ENCODE measurements around the gene ANKRD11. TPM values are rescaled to one million over a fixed set of nuclear protein-coding genes. Genes with fewer than 3 reads are reported as not detected.
"Not testable (repeated sequence)": the region's sequence is repeated elsewhere in the genome, so short reads cannot be mapped to it uniquely, and the experiment has no call there.

The ANKRD11 gene
- total RNA-seq, 4 donors from 2014 or later: 75.6 to 183 (median 108) TPM

GRCh38 chr16:89461890-89462289 is 28.5 kb downstream of the ANKRD11 start:
- DNase-seq (ENCODE audit: low spot score in 2 of 2); intact Hi-C loops (cut with DNase I; ENCODE audit: low total_unique reads); H3K4me3 ChIP-seq (ENCODE audit: low read depth, poor library complexity, severe bottlenecking): not testable (repeated sequence)
- WGBS, 2 donors: 82 to 83% methylated on average over 11 to 15 of the region's 15 CpGs

- 88 to 93% methylated on average over 6 of the region's 6 CpGs for WGBS, 2 donors
- TF ChIP-seq, protein P1, sequence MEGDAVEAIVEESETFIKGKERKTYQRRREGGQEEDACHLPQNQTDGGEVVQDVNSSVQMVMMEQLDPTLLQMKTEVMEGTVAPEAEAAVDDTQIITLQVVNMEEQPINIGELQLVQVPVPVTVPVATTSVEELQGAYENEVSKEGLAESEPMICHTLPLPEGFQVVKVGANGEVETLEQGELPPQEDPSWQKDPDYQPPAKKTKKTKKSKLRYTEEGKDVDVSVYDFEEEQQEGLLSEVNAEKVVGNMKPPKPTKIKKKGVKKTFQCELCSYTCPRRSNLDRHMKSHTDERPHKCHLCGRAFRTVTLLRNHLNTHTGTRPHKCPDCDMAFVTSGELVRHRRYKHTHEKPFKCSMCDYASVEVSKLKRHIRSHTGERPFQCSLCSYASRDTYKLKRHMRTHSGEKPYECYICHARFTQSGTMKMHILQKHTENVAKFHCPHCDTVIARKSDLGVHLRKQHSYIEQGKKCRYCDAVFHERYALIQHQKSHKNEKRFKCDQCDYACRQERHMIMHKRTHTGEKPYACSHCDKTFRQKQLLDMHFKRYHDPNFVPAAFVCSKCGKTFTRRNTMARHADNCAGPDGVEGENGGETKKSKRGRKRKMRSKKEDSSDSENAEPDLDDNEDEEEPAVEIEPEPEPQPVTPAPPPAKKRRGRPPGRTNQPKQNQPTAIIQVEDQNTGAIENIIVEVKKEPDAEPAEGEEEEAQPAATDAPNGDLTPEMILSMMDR (IDR thresholded peaks at IDR 0.05): no peak
- no peak for TF ChIP-seq POLR2A (IDR thresholded peaks at IDR 0.05)
- no peak overlapping the region for H3K4me3 ChIP-seq (ENCODE audit: low read depth, poor library complexity, severe bottlenecking)
- DNase-seq (ENCODE audit: low spot score in 2 of 2): no peak
- intact Hi-C loops (cut with DNase I; ENCODE audit: low total_unique reads): no loop called here
These were observed 29.8 kb downstream of the ANKRD11 start for GRCh38 chr16:89460556-89460955.

DNA sequence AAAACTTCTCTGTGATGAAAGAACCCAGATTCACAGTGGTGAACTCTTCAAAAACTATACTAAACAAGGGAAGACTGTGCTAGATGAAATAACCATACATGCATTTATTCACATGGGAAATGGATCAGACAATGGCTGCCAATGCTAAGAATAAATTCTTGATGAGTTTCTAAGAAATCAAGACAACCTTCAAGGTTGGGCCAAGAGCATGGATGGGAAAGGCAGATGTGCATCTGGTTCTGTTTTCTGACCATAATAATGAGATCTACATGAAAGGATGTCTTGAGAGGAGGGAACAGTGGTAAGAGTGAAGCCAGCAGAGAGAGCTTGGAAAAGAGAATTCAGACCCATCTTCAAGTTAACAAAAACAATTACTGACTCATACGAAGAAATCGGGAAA is 31.4 kb downstream of the ANKRD11 start:
- H3K4me3 ChIP-seq (ENCODE audit: low read depth, poor library complexity, severe bottlenecking): no peak overlapping the region
- intact Hi-C loops (cut with DNase I; ENCODE audit: low total_unique reads): no loop called here
- WGBS, 2 donors: 56 to 58% methylated on average over 2 of the region's 2 CpGs
- TF ChIP-seq, protein P1 (IDR thresholded peaks at IDR 0.05): no peak
- TF ChIP-seq POLR2A (IDR thresholded peaks at IDR 0.05): no peak
- no peak for DNase-seq (ENCODE audit: low spot score in 2 of 2)

GRCh38 chr16:89458551-89458950 is 31.8 kb downstream of the ANKRD11 start:
- intact Hi-C loops (cut with DNase I; ENCODE audit: low total_unique reads): no loop called here
- WGBS, 2 donors: 58 to 70% methylated on average over 5 to 7 of the region's 7 CpGs
- no peak for DNase-seq (ENCODE audit: low spot score in 2 of 2)
- H3K4me3 ChIP-seq (ENCODE audit: low read depth, poor library complexity, severe bottlenecking): no peak overlapping the region
- TF ChIP-seq, protein P1 (IDR thresholded peaks at IDR 0.05): no peak
- no peak for TF ChIP-seq POLR2A (IDR thresholded peaks at IDR 0.05)

DNA sequence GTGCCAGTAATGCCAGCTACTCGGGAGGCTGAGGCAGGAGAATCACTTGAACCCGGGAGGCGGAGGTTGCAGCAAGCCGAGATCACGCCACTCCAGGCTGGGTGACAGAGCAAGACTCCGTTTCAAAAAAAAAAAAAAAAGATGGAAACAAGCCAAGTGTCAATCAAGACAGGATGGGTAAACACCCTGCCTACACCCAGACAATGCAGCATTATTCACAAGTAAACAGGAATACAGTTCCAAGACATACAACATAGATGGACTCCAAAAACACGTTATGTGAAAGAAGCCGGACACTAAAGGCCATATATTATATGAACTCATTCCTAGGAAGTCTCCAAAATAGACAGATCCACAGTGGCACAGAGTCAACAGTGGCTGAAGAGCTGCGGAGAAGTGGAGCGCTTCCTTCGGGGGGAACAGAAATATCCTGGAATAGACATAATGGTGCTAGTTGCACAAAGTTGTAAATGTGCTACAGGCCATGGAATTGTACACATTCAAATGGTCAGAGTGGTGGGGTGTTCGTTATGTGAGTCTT is 33.9 kb downstream of the ANKRD11 start:
- intact Hi-C loops (cut with DNase I; ENCODE audit: low total_unique reads): no loop called here
- DNase-seq (ENCODE audit: low spot score in 2 of 2): no peak
- 71 to 80% methylated on average over 12 of the region's 12 CpGs for WGBS, 2 donors
- TF ChIP-seq POLR2A (IDR thresholded peaks at IDR 0.05): no peak
- TF ChIP-seq, protein P1 (IDR thresholded peaks at IDR 0.05): no peak
- H3K4me3 ChIP-seq (ENCODE audit: low read depth, poor library complexity, severe bottlenecking): no peak overlapping the region

DNA sequence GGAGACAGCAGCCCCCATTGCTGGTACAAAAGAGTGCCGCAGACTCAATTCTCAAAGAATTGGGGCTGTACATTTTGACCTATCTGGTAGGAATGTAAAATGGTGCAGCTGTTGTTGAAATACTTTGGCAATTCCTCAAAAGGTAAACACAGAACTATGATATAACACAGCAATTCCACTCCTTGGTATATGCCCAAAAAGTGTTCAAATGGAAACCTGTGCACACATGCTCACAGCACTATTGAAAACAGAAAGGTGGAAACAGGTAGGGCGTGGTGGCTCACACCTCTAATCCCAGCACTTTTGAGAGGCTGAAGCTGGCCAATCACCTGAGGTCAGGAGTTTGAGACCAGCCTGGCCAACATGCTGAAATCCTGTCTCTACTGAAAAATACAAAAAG is 34.7 kb downstream of the ANKRD11 start:
- WGBS, 2 donors: 84 to 94% methylated on average over 2 of the region's 2 CpGs

More for the DNA sequence above, 34.7 kb downstream of the ANKRD11 start:
- no peak overlapping the region for H3K4me3 ChIP-seq (ENCODE audit: low read depth, poor library complexity, severe bottlenecking)
- intact Hi-C loops (cut with DNase I; ENCODE audit: low total_unique reads): no loop called here
- TF ChIP-seq, protein P1 (IDR thresholded peaks at IDR 0.05): no peak
- no peak for TF ChIP-seq POLR2A (IDR thresholded peaks at IDR 0.05)
- no peak for DNase-seq (ENCODE audit: low spot score in 2 of 2)
